Kidney (tissue), 14 donors: ENCODE data around the gene RAD51B. TPM values are rescaled to one million over a fixed set of nuclear protein-coding genes. Genes with fewer than 3 reads are reported as not detected.
A peak's percentile ranks its signal among the peaks of the same experiment; 100 is the strongest.

Experiments
- DNase-seq, 5 donors: peaks; one replicate each; pipeline ENCODE4 v3.0.0-alpha.2; 2013 to 2020
- FAIRE-seq: peaks from 2 replicates; lab custom pipeline; 2012; peaks lifted over from hg19 to GRCh38; lab: Jason Lieb, UNC
- H3K27ac ChIP-seq, 2 donors: one replicate each; pipeline ENCODE4 v1.7.0; 2013; ENCODE audit warnings: low read depth in 2 of 2, low read length in 2 of 2, inconsistent platforms in 1 of 2
- H3K27me3 ChIP-seq: one replicate; pipeline ENCODE4 v1.7.1; 2013; ENCODE audit warnings: low read length, inconsistent platforms; ENCODE audit not compliant: control insufficient read depth, insufficient read depth
- H3K36me3 ChIP-seq, 3 donors: one replicate each; pipeline versions ENCODE4 v1.7.0 to v1.7.1; 2013; ENCODE audit warnings: low read length in 3 of 3, control low read depth in 1 of 3, inconsistent platforms in 1 of 3; ENCODE audit not compliant: insufficient read depth in 3 of 3, control insufficient read depth in 2 of 3
- H3K4me1 ChIP-seq, 3 donors: one replicate each; pipeline versions ENCODE4 v1.7.0 to v1.7.1; 2013; ENCODE audit warnings: low read length in 3 of 3, inconsistent platforms in 1 of 3, low read depth in 1 of 3; ENCODE audit not compliant: control insufficient read depth in 2 of 3, insufficient read depth in 2 of 3
- H3K4me3 ChIP-seq, 3 donors: one replicate each; pipeline versions ENCODE4 v1.7.0 to v1.8.1; 2013; ENCODE audit warnings: low read length in 3 of 3, control low read depth in 1 of 3, inconsistent platforms in 1 of 3
- H3K9ac ChIP-seq, 3 donors: one replicate each; pipeline versions ENCODE4 v1.7.0 to v1.7.1; 2013; ENCODE audit warnings: low read length in 3 of 3, control low read depth in 1 of 3, inconsistent platforms in 1 of 3
- H3K9me3 ChIP-seq, 3 donors: one replicate each; pipeline versions ENCODE4 v1.7.0 to v1.7.1; 2013; ENCODE audit warnings: low read length in 3 of 3, control low read depth in 1 of 3, inconsistent platforms in 1 of 3; ENCODE audit not compliant: control insufficient read depth in 2 of 3, insufficient read depth in 1 of 3
- CTCF ChIP-seq: IDR thresholded peaks from 3 replicates; pipeline ENCODE4 v1.5.1; 2012; ENCODE audit warnings: mild to moderate bottlenecking, moderate library complexity, borderline replicate concordance; ENCODE audit not compliant: insufficient read depth; ENCODE audit errors: extremely low read depth
- intact Hi-C: fragments of 100-400 bp; cut with DNase I; formaldehyde crosslinking; loops from one replicate; pipeline ENCODE4 v1.11.1; 2022
- polyA plus RNA-seq: library from polyadenylated mRNA; stranded (reverse); fragments of 350-450 nt; fragmentation: Illumina TruSeq; extraction: RNeasy Lipid Tissue Mini Kit (QIAGEN cat#74804); gene quantifications from one replicate; pipeline ENCODE4 v1.2.3, GENCODE V29; 2014; ENCODE audit warnings: low read depth, low replicate concordance; ENCODE audit not compliant: insufficient read depth
- total RNA-seq: library from RNA; stranded (reverse); fragmentation: NEBNext Ultra II Directional; extraction: Animal tissue kit (Norgen Biotek cat#: 25700); gene quantifications from one replicate; pipeline ENCODE4 v1.2.1, GENCODE V29; 2021
- donor health status: control.
- donor health status: control.
- donor health status: control.
- donor health status: control.
- donor health status: control.
- donor health status: DM: yes; HTN: yes; CAD: no.
- donor health status: Normal renal cell carcinoma (clear cell type).

Gene RAD51B
- total and polyA plus RNA-seq, 2 donors from 2014 or later = 6.9 to 18.0 TPM

GRCh38 chr14:68273413-68273812, 453.8 kb downstream of the RAD51B start:
- Histone ChIP-seq H3K4me1 (no peaks in the 10 kb centered on the region), H3K27me3 (no peaks in the 10 kb centered on the region), H3K36me3 (no peaks in the 10 kb centered on the region), H3K9me3 (no peaks in the 10 kb centered on the region), H3K4me3 (no peak overlapping the region), H3K9ac (no peak overlapping the region), H3K27ac (no peak overlapping the region)
- intact Hi-C loops = no loop called here
- no peak for TF ChIP-seq CTCF
- FAIRE-seq (no peak), DNase-seq (no peak)

- Histone ChIP-seq H3K36me3 (no peaks in the 10 kb centered on the region), H3K27ac (no peak overlapping the region), H3K4me3 (no peak overlapping the region), H3K9me3 (no peaks in the 10 kb centered on the region), H3K27me3 (no peaks in the 10 kb centered on the region), H3K4me1 (peaks cover 3 to 5% (median 4%) of the 10 kb centered on the region in 3 donors), H3K9ac (no peak overlapping the region)
- no peak for TF ChIP-seq CTCF
- intact Hi-C loops = no loop called here
- DNase-seq (no peak), FAIRE-seq (no peak)
Observed at GRCh38 chr14:68274725-68275124, 455.1 kb downstream of the RAD51B start.

- Histone ChIP-seq H3K9me3 (no peaks in the 10 kb centered on the region), H3K4me3 (no peak overlapping the region)
- no peak for FAIRE-seq
Observed at GRCh38 chr14:68278576-68279436, 459.2 kb downstream of the RAD51B start.

More at GRCh38 chr14:68278576-68279436, 459.2 kb downstream of the RAD51B start:
- H3K27me3 ChIP-seq = no peaks in the 10 kb centered on the region
- peaks cover 3 to 12% (median 4%) of the 10 kb centered on the region in 3 donors for H3K4me1 ChIP-seq
- H3K36me3 ChIP-seq = no peaks in the 10 kb centered on the region
- no peak for TF ChIP-seq CTCF
- peak in 1 of 5 donors; percentile 60 for DNase-seq
- H3K9ac ChIP-seq = no peak overlapping the region
- H3K27ac ChIP-seq = no peak overlapping the region
- intact Hi-C loops = no loop called here
